GM12873 (cell line): Measurements from ENCODE around the gene PLB1.

Source experiments
- CTCF ChIP-seq: IDR thresholded peaks from 2 replicates; pipeline ENCODE4 v1.5.1; 2012; ENCODE audit warnings: low read depth, mild to moderate bottlenecking, moderate library complexity, low read length, control low read depth; ENCODE audit not compliant: insufficient read depth; ENCODE audit errors: missing control alignments

Gene PLB1

GRCh38 chr2:28616396-28616999 lies 120.6 kb downstream of the PLB1 start:
- no peak for TF ChIP-seq CTCF

GRCh38 chr2:28617502-28618184 lies 121.8 kb downstream of the PLB1 start:
- no peak for TF ChIP-seq CTCF

GRCh38 chr2:28618221-28619141 lies 122.6 kb downstream of the PLB1 start:
- TF ChIP-seq CTCF: no peak

GRCh38 chr2:28619213-28620196 lies 123.6 kb downstream of the PLB1 start:
- TF ChIP-seq CTCF: no peak

- no peak for TF ChIP-seq CTCF
Observed at GRCh38 chr2:28620291-28620793, 124.5 kb downstream of the PLB1 start.

- no peak for TF ChIP-seq CTCF
Observed at GRCh38 chr2:28620801-28621171, 124.9 kb downstream of the PLB1 start.
